Inflammatory macrophage (primary cell): ENCODE results near the gene DSCAM.

ENCODE experiments used
- DNase-seq, 2 donors: peaks; one replicate each; pipeline ENCODE4 v3.0.0-alpha.2; 2020 to 2022

The DSCAM gene

DNA sequence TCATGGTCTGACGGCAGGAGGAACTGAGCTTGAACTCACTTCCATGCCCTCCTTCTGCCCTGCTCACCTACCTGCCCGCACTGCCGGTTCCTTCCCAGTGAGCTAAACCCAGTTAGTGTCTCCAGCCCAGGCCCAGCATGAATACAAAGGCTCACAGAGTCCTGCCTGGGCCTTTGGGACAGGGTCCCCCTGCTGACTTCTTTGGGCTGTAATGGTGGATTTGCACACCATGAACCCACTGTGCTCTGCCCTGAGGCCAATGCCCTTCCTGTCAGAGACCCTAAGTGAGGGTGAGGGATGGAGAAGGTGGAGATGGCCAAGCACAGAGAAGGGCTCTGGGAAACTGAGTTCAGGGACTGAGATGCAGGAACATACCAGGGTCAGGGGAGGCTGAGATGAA, 826.3 kb downstream of the DSCAM start:
- no peak for DNase-seq

DNA sequence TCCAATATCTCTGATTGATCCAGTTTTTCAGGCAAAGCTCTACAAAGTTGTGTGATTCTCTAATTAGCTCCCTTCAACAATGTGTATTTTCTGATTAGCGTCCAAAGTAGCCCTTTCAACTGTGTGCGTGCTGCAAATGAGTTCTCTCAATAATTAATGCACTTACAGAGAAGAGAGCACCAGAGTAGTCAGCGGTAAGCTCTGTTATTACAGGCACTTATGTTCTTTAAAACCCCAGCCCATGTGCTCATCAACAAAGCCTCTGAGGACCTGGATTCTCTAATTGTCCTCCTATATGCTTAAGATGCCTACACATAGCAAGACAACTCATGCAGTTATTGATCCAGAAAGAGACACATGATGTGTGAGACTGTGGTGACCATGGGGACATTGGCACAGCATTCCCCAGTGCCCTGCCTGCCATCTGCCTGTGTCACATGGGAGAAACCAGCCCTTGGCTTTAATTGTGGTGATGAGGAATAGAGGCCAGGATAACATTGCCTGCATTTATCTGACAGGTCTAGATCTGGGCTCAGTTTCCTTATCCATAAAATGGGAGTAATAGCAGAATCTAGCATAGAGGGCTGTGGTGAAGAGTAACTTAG, 828.0 kb downstream of the DSCAM start:
- DNase-seq, result no peak

DNA sequence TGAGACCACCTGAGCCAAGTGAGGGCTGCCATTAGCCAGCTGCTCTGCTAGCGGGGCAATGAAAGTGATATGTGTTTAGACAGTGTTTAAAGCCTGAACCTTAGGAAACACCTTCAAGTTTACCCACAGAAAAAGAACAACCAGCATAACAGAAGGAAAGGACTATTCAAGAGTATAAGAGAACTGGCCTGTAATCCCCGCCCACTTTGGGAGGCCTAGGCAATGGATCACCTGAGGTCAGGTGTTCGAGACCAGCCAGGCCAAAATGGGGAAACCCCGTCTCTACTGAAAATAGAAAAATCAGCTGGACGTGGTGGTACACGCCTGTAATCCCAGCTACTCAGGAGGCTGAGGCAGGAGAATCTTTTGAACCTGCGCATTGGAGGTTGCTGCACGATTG, 830.3 kb downstream of the DSCAM start:
- no peak for DNase-seq

DNA sequence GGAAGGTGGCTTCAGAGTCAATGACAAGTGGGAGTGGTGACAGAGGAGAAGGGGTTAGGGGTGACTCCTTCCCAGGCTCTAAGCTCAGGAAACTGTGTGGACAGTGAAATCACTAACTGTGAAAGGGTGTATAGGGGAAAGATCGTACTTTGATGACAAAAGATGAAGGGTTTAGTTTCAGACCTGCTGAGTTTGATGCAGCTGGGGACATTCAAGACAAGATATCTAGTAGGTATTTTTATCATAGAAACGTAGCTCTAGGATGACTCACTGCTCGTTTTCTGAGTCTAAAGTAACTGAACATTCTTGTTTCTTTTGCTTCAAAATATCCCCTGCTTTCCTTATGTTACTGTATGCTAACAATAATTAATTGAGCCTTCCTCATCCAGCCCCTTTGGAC, 830.7 kb downstream of the DSCAM start:
- DNase-seq, result no peak

DNA sequence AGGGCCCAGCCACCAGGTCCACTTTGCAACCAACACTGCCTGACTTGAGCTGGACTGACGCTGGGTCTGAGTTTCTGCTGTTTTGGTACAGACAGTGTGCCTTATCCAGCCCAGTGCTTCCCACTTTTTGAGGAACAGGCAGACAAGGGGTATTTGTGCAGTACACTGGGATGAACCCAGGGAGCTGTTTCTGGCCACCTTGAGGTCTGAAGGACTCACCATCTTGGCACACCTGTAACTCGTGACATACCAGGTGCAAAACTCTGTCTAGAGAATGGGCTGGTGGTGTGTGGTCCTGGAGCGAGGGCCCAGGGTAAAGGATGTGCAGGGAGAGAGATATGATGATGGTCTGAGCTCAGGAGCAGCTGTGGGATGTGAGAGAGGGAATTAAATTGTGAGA, 831.1 kb downstream of the DSCAM start:
- DNase-seq, result no peak

DNA sequence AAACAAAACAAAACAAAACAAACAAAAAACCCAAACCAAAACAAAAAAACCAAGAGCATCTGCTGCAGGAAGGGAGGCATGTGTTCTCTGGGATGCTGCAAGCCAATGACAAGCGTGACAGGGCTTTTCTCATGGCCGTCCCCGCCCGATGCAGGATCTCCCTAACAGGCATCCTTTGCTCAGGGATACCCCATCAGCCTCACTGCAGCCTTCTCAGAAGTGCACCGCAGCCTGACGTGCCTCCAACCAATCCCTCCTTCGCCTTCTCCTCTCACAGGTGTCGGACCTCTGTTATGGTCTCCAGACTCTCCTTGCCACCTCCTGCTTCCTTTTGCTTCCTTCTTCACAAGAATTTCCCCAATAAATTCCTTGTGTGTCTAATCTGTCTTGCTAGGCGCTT, 832.6 kb downstream of the DSCAM start:
- no peak for DNase-seq

- no peak for DNase-seq
Measured at GRCh38 chr21:40013001-40013735, 833.8 kb downstream of the DSCAM start.

DNA sequence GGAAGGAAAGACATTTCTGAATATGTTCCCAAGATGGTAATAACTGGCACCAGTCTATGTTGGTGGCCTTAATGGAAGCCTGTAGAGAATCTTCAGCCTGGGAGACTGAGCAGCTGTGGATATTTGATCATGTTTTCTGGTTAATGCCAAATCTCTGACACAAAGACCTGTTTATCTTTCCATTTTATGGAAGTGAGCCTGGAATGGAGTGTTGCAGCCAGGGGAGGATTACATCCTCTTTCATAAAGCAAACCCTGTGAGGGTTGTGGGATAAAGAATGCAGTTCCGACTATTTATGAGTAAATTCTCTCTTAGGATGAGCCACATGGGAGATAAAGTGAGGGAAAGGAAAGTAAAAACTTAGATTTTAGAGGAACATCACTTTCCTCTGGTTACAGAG, 835.6 kb downstream of the DSCAM start:
- DNase-seq, result no peak

DNA sequence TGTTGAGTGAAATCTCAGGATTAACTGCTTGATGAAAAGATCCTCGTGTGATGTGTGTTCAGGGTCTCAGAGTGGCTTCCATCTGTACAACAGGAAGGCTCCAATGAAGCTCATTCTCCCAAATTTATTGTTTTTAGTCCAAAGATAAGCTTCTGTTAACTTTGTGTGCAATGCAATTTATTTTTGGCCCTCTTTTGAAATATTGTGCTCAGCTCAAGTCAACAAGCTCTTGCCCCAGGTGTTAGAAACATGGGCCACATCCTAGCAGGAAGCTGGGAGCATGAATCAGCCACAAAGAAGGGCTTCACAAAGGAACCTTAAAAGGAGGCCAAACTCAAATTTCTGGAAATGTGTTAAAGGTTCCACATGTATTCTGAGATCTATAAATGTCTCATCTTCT, 844.0 kb downstream of the DSCAM start:
- DNase-seq, result no peak

GRCh38 chr21:39984286-39984991, 862.5 kb downstream of the DSCAM start:
- no peak for DNase-seq

DNA sequence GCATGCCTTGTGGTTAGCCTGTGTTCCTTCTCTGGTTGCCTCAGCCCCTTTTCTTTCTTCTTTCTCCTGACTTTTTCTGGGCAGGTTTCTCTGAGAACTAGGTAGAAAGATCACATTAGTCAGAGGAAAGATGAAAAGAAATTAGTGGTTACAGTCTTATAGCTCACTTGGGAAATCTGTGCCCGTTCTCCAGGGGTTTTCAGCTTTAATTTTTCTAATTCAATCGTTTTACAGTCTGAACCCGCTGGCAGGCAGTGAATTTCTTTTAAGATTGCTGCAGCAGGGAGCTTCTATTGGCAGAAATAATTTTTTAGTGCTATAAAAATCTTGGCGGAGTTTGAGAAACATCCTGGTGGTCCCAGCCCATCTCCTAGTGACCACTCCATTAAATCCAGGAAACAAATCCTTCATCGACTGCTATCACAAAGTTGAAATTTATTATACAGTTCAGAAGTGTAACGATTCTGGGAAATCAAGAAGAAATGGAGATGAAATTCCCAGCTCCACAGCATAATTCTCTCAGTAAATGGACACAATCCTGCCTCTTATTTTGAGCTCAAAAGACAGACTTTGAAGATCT, 866.6 kb downstream of the DSCAM start:
- DNase-seq, result no peak

DNA sequence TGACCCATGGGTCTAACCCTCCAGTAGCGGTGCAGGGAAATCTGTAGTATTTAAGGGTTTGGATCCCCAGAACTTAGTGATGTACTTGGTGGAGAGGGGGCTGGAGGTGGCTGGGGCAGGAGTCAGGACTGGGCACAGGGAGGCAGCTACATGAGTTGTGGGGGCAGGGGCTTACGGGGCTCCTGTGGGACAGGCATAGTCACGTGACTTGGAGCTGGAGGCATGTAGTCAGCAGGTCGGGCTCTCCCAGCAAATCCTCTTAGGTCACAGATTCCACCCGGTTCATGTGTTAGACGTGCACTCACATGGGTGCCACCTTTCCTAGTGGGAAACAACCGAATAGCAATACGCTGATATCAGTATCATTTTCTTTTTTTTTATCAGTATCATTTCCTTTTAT, 867.6 kb downstream of the DSCAM start:
- DNase-seq, result no peak

- no peak for DNase-seq
Measured at GRCh38 chr21:39976800-39977199, 870.2 kb downstream of the DSCAM start.

DNA sequence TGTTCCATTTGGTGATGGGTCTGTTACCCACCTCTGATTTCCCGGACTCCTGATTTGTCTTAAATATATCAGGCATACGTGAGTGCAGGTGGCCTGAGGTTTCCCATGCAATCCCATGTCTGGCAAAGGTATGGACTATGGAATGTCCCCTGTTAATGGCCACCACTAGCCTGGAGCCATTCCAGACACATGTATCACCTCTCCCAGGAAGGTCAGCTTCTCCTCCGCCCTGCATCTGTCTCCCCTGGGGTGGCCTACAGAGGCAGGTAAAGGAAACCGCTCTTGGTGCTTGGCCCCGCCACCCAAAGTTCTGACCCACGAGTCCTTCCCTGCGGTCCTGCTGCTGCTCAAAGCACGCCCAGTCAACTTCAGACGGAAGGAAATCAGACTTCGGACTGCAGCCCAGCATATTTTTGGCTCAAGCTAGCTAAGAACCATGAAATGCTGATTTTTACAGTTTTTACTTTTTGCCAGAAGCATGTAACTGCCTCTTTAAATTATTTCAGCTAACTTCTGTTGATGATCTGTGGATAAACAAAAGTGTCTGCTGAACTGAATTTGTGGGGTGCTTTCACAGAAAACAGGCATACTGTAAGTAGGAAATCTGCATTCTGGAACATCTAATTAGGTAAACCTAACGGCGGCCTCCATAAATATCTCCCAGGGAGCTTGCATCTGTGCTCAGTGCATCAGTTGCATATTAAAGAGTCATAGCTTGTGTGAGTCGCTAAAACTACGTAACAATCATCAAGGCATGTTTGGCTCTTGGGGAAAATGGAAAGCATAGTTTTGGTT, 873.8 kb downstream of the DSCAM start:
- no peak for DNase-seq

DNA sequence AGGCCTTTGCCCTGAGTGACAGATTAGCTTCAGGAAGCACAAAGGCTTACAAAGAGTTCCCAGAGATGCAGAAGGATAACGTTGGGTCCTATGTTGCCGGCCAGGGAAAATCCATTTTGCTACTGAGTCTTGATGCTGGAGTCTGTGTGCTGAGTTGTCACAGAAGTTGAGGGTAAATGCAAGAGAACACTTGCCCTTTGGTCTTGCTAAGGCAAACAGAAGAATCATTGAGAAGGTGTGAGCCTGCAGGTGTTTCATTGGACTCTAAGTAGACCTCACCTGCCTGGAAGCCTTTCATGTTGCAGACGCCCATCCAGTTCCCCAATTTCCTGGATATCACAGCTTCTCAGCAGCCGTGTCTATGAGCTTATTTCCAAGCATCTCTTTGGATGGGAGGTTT, 874.5 kb downstream of the DSCAM start:
- no peak for DNase-seq

DNA sequence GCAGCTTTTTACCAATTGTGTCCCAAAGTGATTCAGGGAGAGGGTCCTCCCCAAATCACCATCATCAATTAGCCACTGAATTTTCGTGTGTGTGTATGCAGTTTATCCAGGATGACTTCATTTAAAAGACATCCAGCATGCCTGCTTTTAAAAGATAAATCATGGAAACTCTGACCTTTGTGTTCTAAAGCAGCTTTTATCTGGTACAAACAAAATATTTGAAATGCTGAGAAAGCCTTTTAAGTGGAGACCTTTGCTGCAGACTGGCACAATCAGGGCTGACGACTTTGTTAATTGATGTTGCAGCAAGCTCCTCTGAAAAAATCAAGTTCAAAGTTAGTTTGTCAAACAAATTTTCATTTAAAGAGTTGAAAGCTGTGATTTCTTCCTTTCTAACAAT, 875.0 kb downstream of the DSCAM start:
- DNase-seq, result no peak

DNA sequence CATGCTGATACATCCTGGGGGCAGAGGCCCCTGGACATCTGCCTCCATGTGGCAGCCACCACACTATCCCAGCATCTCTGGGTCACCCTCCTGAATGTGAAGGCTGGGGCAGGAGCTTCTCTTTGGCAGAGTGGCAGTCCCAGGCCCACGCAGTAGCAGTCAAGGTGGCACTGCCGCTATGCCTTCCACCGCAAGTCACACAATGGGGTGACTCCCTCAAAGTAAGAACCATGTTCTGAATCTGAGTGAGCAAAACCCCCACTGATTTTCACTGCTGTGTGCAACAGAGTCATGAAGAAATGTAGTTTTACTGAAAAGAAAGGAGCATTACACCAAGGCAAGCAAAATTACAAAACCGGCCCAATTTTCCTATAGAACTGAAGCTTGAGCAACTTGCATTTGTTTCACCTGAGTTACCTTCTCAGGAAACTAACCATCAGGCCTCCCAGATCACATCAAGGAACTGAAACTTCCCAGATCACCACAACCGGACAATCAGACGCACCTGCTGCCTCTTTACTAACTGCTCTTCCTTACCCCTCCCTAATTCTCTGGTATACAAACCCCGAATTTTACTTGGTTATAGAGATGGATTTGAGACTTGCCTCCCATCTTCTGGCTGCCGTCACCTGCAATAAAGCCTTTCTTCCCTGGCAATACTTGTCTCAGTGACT, 877.1 kb downstream of the DSCAM start:
- no peak for DNase-seq

DNA sequence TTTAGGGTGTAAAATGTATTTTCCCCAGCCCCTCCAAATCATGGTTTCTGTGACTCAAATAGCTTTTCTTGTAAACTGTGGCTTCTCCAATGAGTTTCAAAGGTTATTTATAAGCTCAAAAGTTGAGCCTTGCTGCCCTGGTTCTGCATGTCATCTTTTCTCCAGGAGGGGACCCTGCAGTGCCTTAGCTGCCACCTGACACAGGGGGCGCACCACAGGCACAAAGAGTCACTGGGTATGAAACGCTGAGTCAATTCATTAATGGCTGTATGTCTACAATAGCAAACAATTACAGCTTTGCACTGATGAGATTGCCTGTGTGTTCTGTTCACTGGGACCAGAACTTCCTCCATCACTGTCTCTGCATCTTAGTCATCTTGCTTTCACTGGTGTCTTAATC, 878.9 kb downstream of the DSCAM start:
- DNase-seq, result no peak

DNA sequence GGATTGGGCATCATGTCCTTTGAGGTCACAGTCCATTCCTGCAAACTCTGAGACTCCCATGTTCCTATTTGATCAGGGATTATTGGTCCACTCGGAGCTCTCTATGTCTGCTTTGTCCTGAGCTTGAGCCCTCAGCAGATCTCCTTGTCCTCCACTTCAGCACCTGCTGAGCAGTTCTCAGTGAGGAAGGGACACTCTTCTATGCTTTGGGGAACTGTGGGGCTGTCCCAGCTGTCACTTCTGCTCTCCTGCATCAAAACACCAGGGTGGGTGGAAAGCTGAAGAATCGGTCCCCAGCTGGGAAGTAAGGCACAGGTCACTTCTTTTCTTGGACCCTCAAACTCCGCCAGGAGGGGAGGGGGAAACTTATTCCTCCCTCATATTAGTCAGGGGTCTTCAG, 880.2 kb downstream of the DSCAM start:
- no peak for DNase-seq

GRCh38 chr21:39965026-39965425, 881.9 kb downstream of the DSCAM start:
- DNase-seq, result no peak

- DNase-seq, result no peak
Measured at GRCh38 chr21:39961251-39961650, 885.7 kb downstream of the DSCAM start.
